ENCODE results near the gene SHROOM1.

- TF ChIP-seq POLR2A (IDR thresholded peaks at IDR 0.05; ENCODE audit: low read depth, low read length) (no peak), POLR2AphosphoS5 (IDR thresholded peaks at IDR 0.05; ENCODE audit: low read depth, low read length) (no peak), TAF1 (IDR thresholded peaks at IDR 0.05; ENCODE audit: low read depth, low read length) (no peak)
Measured at GRCh38 chr5:132849347-132849746, 18.9 kb upstream of the SHROOM1 start.
